ENCODE measurements around the gene OR2AT4. TPM values are rescaled to one million over a fixed set of nuclear protein-coding genes. Genes with fewer than 3 reads are reported as not detected.

OR2AT4 gene
- total RNA-seq, 4 donors from 2014 or later, result not detected

DNA sequence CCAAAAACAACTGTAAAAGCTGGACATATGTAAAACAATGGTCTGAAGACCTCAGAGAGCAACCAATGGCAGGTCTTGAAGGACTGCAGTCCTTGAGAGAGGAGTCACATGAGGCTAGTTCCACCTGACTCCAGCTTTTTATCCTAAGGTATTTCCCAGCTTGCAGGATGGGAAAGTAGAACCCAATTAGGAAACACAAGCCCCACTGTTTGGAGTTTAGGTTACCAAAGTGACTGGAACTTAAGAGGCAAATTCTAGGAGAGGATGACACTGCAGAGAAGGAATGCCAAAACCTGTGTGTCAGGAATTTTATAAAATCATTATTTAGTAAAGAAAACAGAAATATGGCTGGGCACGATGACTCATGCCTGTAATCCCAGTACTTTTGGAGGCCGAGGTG is 18.4 kb downstream of the OR2AT4 start:
- intact Hi-C loops (cut with DNase I; ENCODE audit: low total_unique reads), result no loop called here
- DNase-seq (ENCODE audit: low spot score in 2 of 2), result no peak
- TF ChIP-seq, protein P1, sequence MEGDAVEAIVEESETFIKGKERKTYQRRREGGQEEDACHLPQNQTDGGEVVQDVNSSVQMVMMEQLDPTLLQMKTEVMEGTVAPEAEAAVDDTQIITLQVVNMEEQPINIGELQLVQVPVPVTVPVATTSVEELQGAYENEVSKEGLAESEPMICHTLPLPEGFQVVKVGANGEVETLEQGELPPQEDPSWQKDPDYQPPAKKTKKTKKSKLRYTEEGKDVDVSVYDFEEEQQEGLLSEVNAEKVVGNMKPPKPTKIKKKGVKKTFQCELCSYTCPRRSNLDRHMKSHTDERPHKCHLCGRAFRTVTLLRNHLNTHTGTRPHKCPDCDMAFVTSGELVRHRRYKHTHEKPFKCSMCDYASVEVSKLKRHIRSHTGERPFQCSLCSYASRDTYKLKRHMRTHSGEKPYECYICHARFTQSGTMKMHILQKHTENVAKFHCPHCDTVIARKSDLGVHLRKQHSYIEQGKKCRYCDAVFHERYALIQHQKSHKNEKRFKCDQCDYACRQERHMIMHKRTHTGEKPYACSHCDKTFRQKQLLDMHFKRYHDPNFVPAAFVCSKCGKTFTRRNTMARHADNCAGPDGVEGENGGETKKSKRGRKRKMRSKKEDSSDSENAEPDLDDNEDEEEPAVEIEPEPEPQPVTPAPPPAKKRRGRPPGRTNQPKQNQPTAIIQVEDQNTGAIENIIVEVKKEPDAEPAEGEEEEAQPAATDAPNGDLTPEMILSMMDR (IDR thresholded peaks at IDR 0.05), result no peak
- TF ChIP-seq POLR2A (IDR thresholded peaks at IDR 0.05), result no peak
- 57 to 61% methylated on average over 2 of the region's 2 CpGs for WGBS, 2 donors
- H3K4me3 ChIP-seq (ENCODE audit: low read depth, poor library complexity, severe bottlenecking), result no peak overlapping the region

DNA sequence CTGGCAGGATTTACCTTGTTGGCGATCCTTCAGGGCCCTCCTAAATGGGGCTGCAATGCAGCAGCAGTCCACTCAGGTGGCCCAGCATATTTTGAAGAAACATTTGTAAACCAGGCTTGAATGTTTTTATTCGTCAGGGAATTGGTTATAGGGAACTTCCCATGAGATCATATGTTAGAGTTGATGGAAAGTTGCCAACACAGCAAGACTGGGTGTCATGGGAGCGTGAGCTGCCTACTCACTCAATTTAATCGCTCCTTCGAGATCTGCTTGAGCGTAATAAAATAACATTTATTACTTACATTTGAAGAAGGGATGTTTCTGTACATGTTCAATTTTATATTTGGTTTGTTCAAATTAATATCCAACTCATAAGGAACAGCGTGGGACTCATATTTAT is 19.4 kb downstream of the OR2AT4 start:
- no peak overlapping the region for H3K4me3 ChIP-seq (ENCODE audit: low read depth, poor library complexity, severe bottlenecking)
- DNase-seq (ENCODE audit: low spot score in 2 of 2), result no peak
- 49 to 50% methylated on average over 7 of the region's 7 CpGs for WGBS, 2 donors
- no peak for TF ChIP-seq POLR2A (IDR thresholded peaks at IDR 0.05)
- TF ChIP-seq, protein P1 (IDR thresholded peaks at IDR 0.05), result no peak
- intact Hi-C loops (cut with DNase I; ENCODE audit: low total_unique reads), result no loop called here

DNA sequence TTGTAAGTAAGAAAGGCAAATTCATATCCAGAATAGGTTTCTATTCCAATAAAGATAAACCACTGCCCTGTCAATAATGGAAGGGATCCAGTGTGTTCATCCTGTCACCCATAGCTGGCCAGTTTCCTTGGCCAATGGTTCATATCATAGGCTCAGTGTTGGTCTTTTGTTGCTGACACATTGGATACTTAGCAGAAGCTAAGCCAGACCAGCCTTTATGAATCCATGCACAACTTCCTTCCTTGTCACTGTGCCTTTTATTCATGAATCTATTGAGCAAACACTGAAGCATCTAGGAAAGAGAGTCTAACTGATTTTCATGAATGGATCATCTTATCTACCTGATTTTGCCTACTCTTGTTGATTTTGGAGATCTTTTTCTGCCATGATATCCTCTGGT is 20.0 kb downstream of the OR2AT4 start:
- no peak overlapping the region for H3K4me3 ChIP-seq (ENCODE audit: low read depth, poor library complexity, severe bottlenecking)
- TF ChIP-seq, protein P1 (IDR thresholded peaks at IDR 0.05), result no peak
- no peak for TF ChIP-seq POLR2A (IDR thresholded peaks at IDR 0.05)
- DNase-seq (ENCODE audit: low spot score in 2 of 2), result no peak
- intact Hi-C loops (cut with DNase I; ENCODE audit: low total_unique reads), result no loop called here

DNA sequence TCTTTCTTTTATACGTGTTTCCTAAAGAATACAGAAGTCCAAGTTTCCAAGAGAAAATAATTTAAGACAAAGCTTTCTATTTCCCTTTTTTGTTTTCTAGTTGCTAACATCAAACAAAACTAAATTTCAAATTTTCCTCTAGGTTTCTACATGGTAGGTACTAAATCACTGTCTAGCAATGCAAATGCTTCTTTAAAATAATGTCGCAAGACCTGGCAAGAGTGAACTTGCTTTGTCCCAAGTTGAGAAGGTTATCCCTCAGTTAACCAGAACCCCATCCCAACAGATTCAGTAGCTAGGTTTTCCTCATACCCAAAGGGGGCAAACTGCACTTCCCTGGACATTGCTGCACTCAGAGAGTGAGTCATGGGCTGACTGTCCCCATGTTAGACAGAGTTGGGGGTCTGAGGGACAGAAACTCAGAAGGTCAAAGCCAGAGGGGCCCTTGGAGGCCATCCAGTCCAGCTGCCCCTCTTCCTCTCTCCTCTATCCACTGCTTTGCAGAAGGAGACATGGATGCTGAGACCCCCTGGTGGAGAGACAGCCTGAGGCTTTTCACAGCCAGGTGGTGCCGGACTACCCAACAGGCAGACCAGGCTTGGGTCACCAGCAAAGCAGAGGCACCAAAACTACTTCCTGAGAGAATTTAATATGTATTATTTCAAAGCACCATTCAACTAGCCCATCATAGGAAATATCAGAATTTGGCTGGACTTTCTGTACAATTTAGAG is 23.1 kb downstream of the OR2AT4 start:
- intact Hi-C loops (cut with DNase I; ENCODE audit: low total_unique reads), result no loop called here
- 56 to 60% methylated on average over 3 of the region's 3 CpGs for WGBS, 2 donors
- DNase-seq (ENCODE audit: low spot score in 2 of 2), result no peak
- H3K4me3 ChIP-seq (ENCODE audit: low read depth, poor library complexity, severe bottlenecking), result no peak overlapping the region
- TF ChIP-seq, protein P1 (IDR thresholded peaks at IDR 0.05), result no peak
- no peak for TF ChIP-seq POLR2A (IDR thresholded peaks at IDR 0.05)

DNA sequence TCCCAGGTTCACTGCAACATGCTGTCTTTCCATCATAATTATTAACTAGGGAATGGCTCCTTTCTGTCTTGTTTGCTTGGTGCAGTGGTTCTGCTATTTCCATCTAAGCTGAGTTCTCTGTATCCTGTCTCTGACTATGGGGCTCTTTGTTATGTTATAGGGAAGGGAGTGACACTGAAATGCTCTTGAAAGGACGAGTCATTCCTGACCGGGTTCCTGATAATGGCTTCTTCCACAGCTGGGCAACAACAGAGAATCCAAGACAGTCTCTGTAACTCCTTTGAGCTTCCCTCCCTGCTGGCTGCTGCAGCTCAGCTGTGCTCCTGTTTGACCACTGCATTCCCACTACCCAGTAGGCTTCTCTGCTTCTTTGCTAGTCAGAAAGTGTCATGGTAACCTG is 24.1 kb downstream of the OR2AT4 start:
- no peak overlapping the region for H3K4me3 ChIP-seq (ENCODE audit: low read depth, poor library complexity, severe bottlenecking)
- no peak for DNase-seq (ENCODE audit: low spot score in 2 of 2)
- 22 to 38% methylated on average over 2 of the region's 2 CpGs for WGBS, 2 donors
- intact Hi-C loops (cut with DNase I; ENCODE audit: low total_unique reads), result no loop called here
- TF ChIP-seq POLR2A (IDR thresholded peaks at IDR 0.05), result no peak
- TF ChIP-seq, protein P1 (IDR thresholded peaks at IDR 0.05), result no peak

DNA sequence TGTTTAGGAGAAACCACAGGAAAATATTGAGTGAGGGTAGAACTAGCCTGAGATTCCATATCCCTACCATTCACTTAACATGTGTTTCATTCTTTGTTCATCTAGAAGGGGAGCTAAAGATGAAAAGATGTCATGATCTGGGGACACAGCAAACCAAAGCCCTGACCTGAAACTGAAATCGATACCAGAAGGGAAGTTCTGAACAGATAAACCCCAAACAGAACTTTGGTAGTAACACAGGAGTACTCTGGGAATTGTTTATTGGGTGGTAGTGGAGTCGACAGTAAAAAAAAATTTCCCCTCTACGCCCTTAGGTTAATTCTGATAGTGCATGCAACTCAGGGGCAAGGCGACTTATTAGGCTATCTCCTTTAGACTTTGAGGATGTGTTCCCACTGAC is 27.2 kb downstream of the OR2AT4 start:
- TF ChIP-seq, protein P1 (IDR thresholded peaks at IDR 0.05), result no peak
- TF ChIP-seq POLR2A (IDR thresholded peaks at IDR 0.05), result no peak
- intact Hi-C loops (cut with DNase I; ENCODE audit: low total_unique reads), result no loop called here
- DNase-seq (ENCODE audit: low spot score in 2 of 2), result no peak
- WGBS, 2 donors, result 78 to 81% methylated on average over 4 of the region's 4 CpGs
- no peak overlapping the region for H3K4me3 ChIP-seq (ENCODE audit: low read depth, poor library complexity, severe bottlenecking)

Data from lower leg skin (tissue), 4 donors.